CD14-positive monocyte (primary cell): Measurements from ENCODE around the gene ARHGAP45. TPM values are rescaled to one million over a fixed set of nuclear protein-coding genes. Genes with fewer than 3 reads are reported as not detected.

Source experiments
- DNase-seq, 3 donors: peaks; one replicate each; pipeline ENCODE4 v3.0.0-alpha.2; 2011 to 2022
- H2AFZ ChIP-seq: 2 replicates; pipeline ENCODE4 v1.6.0; 2012; ENCODE audit warnings: mild to moderate bottlenecking, low read depth, low read length, inconsistent platforms; ENCODE audit not compliant: insufficient read depth, poor library complexity, severe bottlenecking
- H3K27ac ChIP-seq, 2 donors: 1 replicate in 1 of 2; 2 replicates in 1 of 2; pipeline ENCODE4 v1.5.1; 2012 to 2013; ENCODE audit warnings: low read length in 2 of 2, control low read depth in 1 of 2, inconsistent platforms in 1 of 2, low read depth in 1 of 2, mild to moderate bottlenecking in 1 of 2
- H3K27me3 ChIP-seq, 2 donors: one replicate each; pipeline versions ENCODE4 v1.6.0 to v1.6.1; 2011 to 2013; ENCODE audit warnings: low read length in 2 of 2; ENCODE audit not compliant: control insufficient read depth in 2 of 2, insufficient read depth in 2 of 2
- H3K36me3 ChIP-seq, 2 donors: replicated peaks in 1 of 2; 1 replicate in 1 of 2; 2 replicates in 1 of 2; pipeline versions ENCODE4 v1.5.1 to v1.6.1; 2012 to 2013; ENCODE audit warnings: low read length in 2 of 2, control low read depth in 1 of 2, inconsistent platforms in 1 of 2, mild to moderate bottlenecking in 1 of 2; ENCODE audit not compliant: insufficient read depth in 2 of 2, control insufficient read depth in 1 of 2
- H3K4me1 ChIP-seq, 2 donors: 1 replicate in 1 of 2; 2 replicates in 1 of 2; pipeline versions ENCODE4 v1.5.1 to v1.6.1; 2012 to 2013; ENCODE audit warnings: low read length in 2 of 2, control low read depth in 1 of 2, inconsistent platforms in 1 of 2, mild to moderate bottlenecking in 1 of 2, moderate library complexity in 1 of 2; ENCODE audit not compliant: insufficient read depth in 2 of 2, control insufficient read depth in 1 of 2
- H3K4me2 ChIP-seq: replicated peaks from 2 replicates; pipeline ENCODE3; 2012; ENCODE audit warnings: low read length, moderate library complexity, mild to moderate bottlenecking; ENCODE audit not compliant: poor library complexity, severe bottlenecking; ENCODE audit errors: extremely low read depth
- H3K4me3 ChIP-seq, 3 experiments: fragments of 200-600 bp in 1 of 3; sonication (generic) in 1 of 3; replicated peaks in 1 of 3; 1 replicate in 2 of 3; 2 replicates in 1 of 3; pipeline ENCODE4 v1.5.1; 2011 to 2013; ENCODE audit warnings: low read length in 3 of 3, mild to moderate bottlenecking in 3 of 3, control low read depth in 2 of 3, low read depth in 2 of 3, inconsistent platforms in 1 of 3, moderate library complexity in 1 of 3
- H3K79me2 ChIP-seq: 2 replicates; pipeline ENCODE4 v1.6.0; 2012; ENCODE audit warnings: mild to moderate bottlenecking, control low read depth, inconsistent platforms, low read length, moderate library complexity; ENCODE audit not compliant: insufficient read depth
- H3K9ac ChIP-seq: 2 replicates; pipeline ENCODE4 v1.6.0; 2017; ENCODE audit warnings: low read length, mild to moderate bottlenecking; ENCODE audit not compliant: insufficient read depth, poor library complexity, severe bottlenecking
- H3K9me3 ChIP-seq, 2 donors: replicated peaks in 1 of 2; 1 replicate in 1 of 2; 2 replicates in 1 of 2; pipeline versions ENCODE4 v1.5.1 to v1.6.1; 2012 to 2013; ENCODE audit warnings: low read length in 2 of 2, control low read depth in 1 of 2; ENCODE audit not compliant: control insufficient read depth in 1 of 2, insufficient read depth in 1 of 2
- H4K20me1 ChIP-seq: 2 replicates; pipeline ENCODE4 v1.6.0; 2012; ENCODE audit warnings: mild to moderate bottlenecking, low read length, control low read depth, moderate library complexity; ENCODE audit not compliant: insufficient read depth
- H3K27ac Mint-ChIP-seq, 7 donors: one replicate each; pipeline ENCODE4 v1.8.0; 2020; ENCODE audit warnings: mild to moderate bottlenecking in 7 of 7, mixed read lengths in 7 of 7, moderate library complexity in 6 of 7, inconsistent platforms in 2 of 7
- H3K27me3 Mint-ChIP-seq, 3 donors: one replicate each; pipeline ENCODE4 v1.8.0; 2021 to 2022; ENCODE audit warnings: low read depth in 3 of 3, mild to moderate bottlenecking in 3 of 3, mixed read lengths in 3 of 3, moderate library complexity in 3 of 3, inconsistent platforms in 1 of 3
- H3K36me3 Mint-ChIP-seq, 2 donors: one replicate each; pipeline ENCODE4 v1.8.0; 2020; ENCODE audit warnings: mixed read lengths in 2 of 2, inconsistent platforms in 1 of 2, mild to moderate bottlenecking in 1 of 2
- H3K4me1 Mint-ChIP-seq: one replicate; pipeline ENCODE4 v1.8.0; 2020; ENCODE audit warnings: mild to moderate bottlenecking, mixed read lengths
- H3K4me3 Mint-ChIP-seq, 2 donors: one replicate each; pipeline ENCODE4 v1.8.0; 2020; ENCODE audit warnings: mild to moderate bottlenecking in 2 of 2, mixed read lengths in 2 of 2, moderate library complexity in 1 of 2
- H3K9me3 Mint-ChIP-seq, 7 donors: one replicate each; pipeline ENCODE4 v1.8.0; 2020 to 2022; ENCODE audit warnings: mixed read lengths in 7 of 7, mild to moderate bottlenecking in 6 of 7, moderate library complexity in 6 of 7, inconsistent platforms in 2 of 7
- WGBS: methylation state at CpG from one replicate; pipeline ENCODE4 v1.1.5; 2013; ENCODE audit warnings: missing lambda C conversion rate; ENCODE audit not compliant: insufficient coverage; 5-methylcytosine and 5-hydroxymethylcytosine counted together
- intact Hi-C, 2 donors: fragments of 100-400 bp; cut with micrococcal nuclease; formaldehyde crosslinking; loops; one replicate each; pipeline versions ENCODE4 v1.15.0 to v1.15.1; 2023
- polyA plus RNA-seq, 3 donors: library from polyadenylated mRNA; depleted of rRNA in 1 of 3; unstranded in 2 of 3; stranded (reverse) in 1 of 3; fragments of 300-500 nt in 2 of 3; fragments of >200 nt in 1 of 3; fragmentation: Illumina TruSeq in 2 of 3; gene quantifications; 1 replicate in 2 of 3; 2 replicates in 1 of 3; pipeline ENCODE4 v1.2.3, GENCODE V29; 2012 to 2021
- TF ChIP-seq, protein P1 (sequence below): fragments of 200-600 bp; IDR thresholded peaks from one replicate; pipeline ENCODE4 v1.8.0; 2022; ENCODE audit warnings: antibody characterized with exemption, mild to moderate bottlenecking

The ARHGAP45 gene
- polyA plus RNA-seq, 3 donors = 108 to 308 (median 137) TPM

DNA sequence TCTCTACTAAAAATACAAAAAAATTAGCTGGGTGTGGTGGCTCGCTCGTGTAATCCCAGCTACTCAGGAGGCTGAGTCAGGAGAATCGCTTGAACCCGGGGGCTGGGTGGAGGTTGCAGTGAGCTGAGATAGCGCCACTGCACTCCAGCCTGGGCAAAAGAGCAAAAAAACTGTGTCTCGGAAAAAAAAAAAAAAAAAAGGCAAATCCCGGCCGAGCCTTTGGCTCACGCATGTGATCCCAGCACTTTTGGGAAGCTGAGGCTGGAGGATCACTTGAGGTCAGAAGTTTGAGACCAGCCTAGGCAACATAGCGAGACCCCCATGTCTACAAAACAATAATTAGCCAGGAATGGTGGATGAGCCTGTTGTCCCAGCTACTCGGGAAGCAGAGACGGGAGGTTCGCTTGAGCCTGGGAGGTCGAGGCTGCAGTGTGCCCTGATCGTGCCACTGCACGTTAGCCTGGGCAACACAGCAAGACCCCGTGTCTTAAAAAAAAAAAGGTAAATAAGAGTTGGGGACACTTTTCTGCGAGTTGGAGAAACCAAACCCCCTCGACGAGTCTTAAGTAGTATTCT lies 36.3 kb downstream of the ARHGAP45 start:
- Mint-ChIP-seq H3K9me3 (peaks cover 7 to 15% (median 13%) of the 10 kb centered on the region in 7 donors), H3K27me3 (peaks cover 0 to 3% (median 0%) of the 10 kb centered on the region in 3 donors), H3K4me3 (peak overlapping the region; percentile 61 to 67), H3K36me3 (peaks cover 5 to 17% of the 10 kb centered on the region in 2 donors), H3K27ac (peak overlapping the region; percentile 96 to 99 (median 98)), H3K4me1 (peaks cover 55% of the 10 kb centered on the region)
- H3K27ac ChIP-seq = peak overlapping the region; percentile 95 to 99
- peaks cover 27% of the 10 kb centered on the region for H3K79me2 ChIP-seq
- no peak overlapping the region for H2AFZ ChIP-seq
- peaks cover 0 to 12% of the 10 kb centered on the region in 2 donors for H3K9me3 ChIP-seq
- peaks cover 21 to 22% of the 10 kb centered on the region in 2 donors for H3K36me3 ChIP-seq
- peak overlapping the region; percentile 93 for H3K4me2 ChIP-seq
- no peak for DNase-seq
- peak overlapping the region in 1 of 3 experiments; percentile 62 for H3K4me3 ChIP-seq
- intact Hi-C loops = loop anchor here (2.0 to 10.0 kb wide), 6 partner anchors 16 to 176 kb away; partner anchors contain the start of genes ARHGAP45 (in 2 of the 2), ARID3A (in 1 of the 2), ATP5F1D (in 1 of the 2) and CIRBP (in 1 of the 2)
- peaks cover 34% of the 10 kb centered on the region for H4K20me1 ChIP-seq
- H3K27me3 ChIP-seq = no peaks in the 10 kb centered on the region
- 53% methylated on average over 18 of the region's 20 CpGs for WGBS
- TF ChIP-seq, protein P1, sequence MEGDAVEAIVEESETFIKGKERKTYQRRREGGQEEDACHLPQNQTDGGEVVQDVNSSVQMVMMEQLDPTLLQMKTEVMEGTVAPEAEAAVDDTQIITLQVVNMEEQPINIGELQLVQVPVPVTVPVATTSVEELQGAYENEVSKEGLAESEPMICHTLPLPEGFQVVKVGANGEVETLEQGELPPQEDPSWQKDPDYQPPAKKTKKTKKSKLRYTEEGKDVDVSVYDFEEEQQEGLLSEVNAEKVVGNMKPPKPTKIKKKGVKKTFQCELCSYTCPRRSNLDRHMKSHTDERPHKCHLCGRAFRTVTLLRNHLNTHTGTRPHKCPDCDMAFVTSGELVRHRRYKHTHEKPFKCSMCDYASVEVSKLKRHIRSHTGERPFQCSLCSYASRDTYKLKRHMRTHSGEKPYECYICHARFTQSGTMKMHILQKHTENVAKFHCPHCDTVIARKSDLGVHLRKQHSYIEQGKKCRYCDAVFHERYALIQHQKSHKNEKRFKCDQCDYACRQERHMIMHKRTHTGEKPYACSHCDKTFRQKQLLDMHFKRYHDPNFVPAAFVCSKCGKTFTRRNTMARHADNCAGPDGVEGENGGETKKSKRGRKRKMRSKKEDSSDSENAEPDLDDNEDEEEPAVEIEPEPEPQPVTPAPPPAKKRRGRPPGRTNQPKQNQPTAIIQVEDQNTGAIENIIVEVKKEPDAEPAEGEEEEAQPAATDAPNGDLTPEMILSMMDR = no peak
- peak overlapping the region; percentile 88 for H3K9ac ChIP-seq
- peaks cover 77 to 86% of the 10 kb centered on the region in 2 donors for H3K4me1 ChIP-seq

DNA sequence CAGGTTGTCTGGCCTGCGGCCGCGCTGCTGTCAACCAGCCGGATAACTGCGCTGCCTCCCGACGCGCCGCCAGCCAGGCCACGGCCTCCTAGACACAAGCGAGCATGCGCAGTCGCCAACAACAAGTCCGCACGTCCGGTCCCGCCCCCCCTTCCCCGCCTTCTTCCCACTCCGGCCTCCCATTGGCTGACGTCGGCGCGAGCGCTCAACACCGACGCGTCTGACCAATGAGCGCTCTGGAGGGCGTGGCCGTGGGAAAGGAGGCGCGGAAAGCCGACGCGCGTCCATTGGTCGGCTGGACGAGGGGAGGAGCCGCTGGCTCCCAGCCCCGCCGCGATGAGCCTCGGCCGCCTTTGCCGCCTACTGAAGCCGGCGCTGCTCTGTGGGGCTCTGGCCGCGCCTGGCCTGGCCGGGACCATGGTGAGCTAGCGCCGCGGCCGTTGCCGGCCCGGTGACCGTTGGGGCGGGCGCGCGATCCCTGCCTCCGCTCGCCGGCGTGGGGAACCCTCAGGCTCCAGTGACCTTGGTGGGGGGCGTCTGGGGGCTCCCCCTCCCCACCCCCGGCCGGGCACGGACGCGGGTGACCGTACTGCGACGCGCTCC lies 36.8 kb downstream of the ARHGAP45 start, which contains the start of gene GPX4:
GPX4 (plus strand) TSS at position 287 of the 603 bp plus-strand sequence; CDS start at position 337, 50 bp downstream.
- H3K27ac ChIP-seq = peak within 1 kb of the TSS; percentile 95 to 99
- peaks cover 27% of the 10 kb centered on the region for H3K79me2 ChIP-seq
- peak within 1 kb of the TSS; percentile 93 for H3K4me2 ChIP-seq
- peaks cover 71 to 80% of the 10 kb centered on the region in 2 donors for H3K4me1 ChIP-seq
- H3K4me1 Mint-ChIP-seq = peaks cover 49% of the 10 kb centered on the region
- peaks cover 0 to 12% of the 10 kb centered on the region in 2 donors for H3K9me3 ChIP-seq
- TF ChIP-seq, protein P1 = no peak
- H3K4me3 Mint-ChIP-seq = peak within 1 kb of the TSS; percentile 78 to 80
- peaks cover 21 to 26% of the 10 kb centered on the region in 2 donors for H3K36me3 ChIP-seq
- no peaks in the 10 kb centered on the region for H3K27me3 ChIP-seq
- WGBS = under 1% methylated on average over 60 of the region's 75 CpGs
- H3K27me3 Mint-ChIP-seq = peaks cover 0 to 3% (median 0%) of the 10 kb centered on the region in 3 donors
- peaks cover 37% of the 10 kb centered on the region for H4K20me1 ChIP-seq
- peak; percentile 99 to 100 (median 100) for DNase-seq
- H3K4me3 ChIP-seq = peak within 1 kb of the TSS; percentile 78 to 86 (median 82)
- peak within 1 kb of the TSS; percentile 88 for H3K9ac ChIP-seq
- intact Hi-C loops = loop anchor here (2.0 to 10.0 kb wide), 6 partner anchors 17 to 177 kb away; partner anchors contain the start of genes ARHGAP45 (in 2 of the 2), ARID3A (in 1 of the 2), ATP5F1D (in 1 of the 2) and CIRBP (in 1 of the 2)
- H2AFZ ChIP-seq = no peak within 1 kb of the TSS
- H3K27ac Mint-ChIP-seq = peak within 1 kb of the TSS; percentile 96 to 99 (median 98)
- peaks cover 7 to 15% (median 13%) of the 10 kb centered on the region in 7 donors for H3K9me3 Mint-ChIP-seq
- peaks cover 7 to 19% of the 10 kb centered on the region in 2 donors for H3K36me3 Mint-ChIP-seq
